ENCODE measurements around the gene FAM161B. TPM values are rescaled to one million over a fixed set of nuclear protein-coding genes. Genes with fewer than 3 reads are reported as not detected.
A peak's percentile ranks its signal among the peaks of the same experiment; 100 is the strongest.
"Not testable (repeated sequence)": the region's sequence is repeated elsewhere in the genome, so short reads cannot be mapped to it uniquely, and the experiment has no call there.

The FAM161B gene
- total RNA-seq, 4 donors from 2014 or later: 1.2 to 3.1 (median 2.2) TPM

DNA sequence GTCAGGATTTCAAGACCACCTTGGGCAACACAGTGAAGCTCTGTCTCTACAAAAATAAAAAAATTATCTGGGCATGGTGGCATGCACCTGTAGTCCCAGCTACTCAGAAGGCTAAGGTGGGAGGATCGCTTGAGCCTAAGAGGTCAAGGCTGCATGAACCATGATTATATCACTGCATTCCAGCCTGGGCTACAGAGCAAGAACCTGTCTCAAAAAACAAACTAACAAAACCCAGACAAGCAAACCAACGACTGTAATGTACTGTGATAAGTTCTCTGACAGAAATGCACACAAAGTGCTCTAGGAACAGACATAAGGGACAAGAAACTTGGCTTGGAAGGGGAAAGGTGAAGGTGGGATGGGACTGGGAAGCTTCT is 46.8 kb upstream of the FAM161B start:
- peak overlapping the region in 1 of 4 donors; percentile 33 for H3K27ac ChIP-seq
- no peaks in the 10 kb centered on the region for H3K9me3 ChIP-seq
- 41 to 57% methylated on average over 2 of the region's 2 CpGs for WGBS, 2 donors
- intact Hi-C loops (cut with DNase I): no loop called here
- DNase-seq: no peak
- H3K4me1 ChIP-seq: no peaks in the 10 kb centered on the region
- H3K4me3 ChIP-seq: no peak overlapping the region
- no peaks in the 10 kb centered on the region for H3K27me3 ChIP-seq
- peaks cover 0 to 56% (median 0%) of the 10 kb centered on the region in 3 donors for H3K36me3 ChIP-seq
- TF ChIP-seq, protein P1, sequence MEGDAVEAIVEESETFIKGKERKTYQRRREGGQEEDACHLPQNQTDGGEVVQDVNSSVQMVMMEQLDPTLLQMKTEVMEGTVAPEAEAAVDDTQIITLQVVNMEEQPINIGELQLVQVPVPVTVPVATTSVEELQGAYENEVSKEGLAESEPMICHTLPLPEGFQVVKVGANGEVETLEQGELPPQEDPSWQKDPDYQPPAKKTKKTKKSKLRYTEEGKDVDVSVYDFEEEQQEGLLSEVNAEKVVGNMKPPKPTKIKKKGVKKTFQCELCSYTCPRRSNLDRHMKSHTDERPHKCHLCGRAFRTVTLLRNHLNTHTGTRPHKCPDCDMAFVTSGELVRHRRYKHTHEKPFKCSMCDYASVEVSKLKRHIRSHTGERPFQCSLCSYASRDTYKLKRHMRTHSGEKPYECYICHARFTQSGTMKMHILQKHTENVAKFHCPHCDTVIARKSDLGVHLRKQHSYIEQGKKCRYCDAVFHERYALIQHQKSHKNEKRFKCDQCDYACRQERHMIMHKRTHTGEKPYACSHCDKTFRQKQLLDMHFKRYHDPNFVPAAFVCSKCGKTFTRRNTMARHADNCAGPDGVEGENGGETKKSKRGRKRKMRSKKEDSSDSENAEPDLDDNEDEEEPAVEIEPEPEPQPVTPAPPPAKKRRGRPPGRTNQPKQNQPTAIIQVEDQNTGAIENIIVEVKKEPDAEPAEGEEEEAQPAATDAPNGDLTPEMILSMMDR (IDR thresholded peaks at IDR 0.05): no peak
- no peak for TF ChIP-seq POLR2A (IDR thresholded peaks at IDR 0.05)

DNA sequence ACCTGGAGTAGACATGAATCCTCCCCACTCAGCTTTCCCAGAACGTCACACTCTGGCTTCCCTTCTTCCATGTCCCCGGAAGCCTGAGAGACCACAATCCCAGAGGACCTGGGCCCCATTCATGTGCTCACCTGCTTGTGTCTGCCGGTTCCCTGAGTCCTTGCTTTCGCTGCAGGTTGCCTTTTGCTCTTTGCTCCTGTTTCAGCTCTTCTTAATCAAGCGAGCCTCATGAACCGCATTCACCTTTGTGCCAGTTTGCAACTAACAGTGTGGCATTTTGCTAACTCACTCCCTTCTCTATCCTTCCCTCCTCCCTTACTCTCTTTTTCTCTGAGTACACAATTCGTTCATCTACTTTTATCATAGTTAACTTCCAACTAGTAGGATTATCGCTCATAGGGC is 46.1 kb upstream of the FAM161B start:
- intact Hi-C loops (cut with DNase I): no loop called here
- Histone ChIP-seq H3K27ac (no peak overlapping the region), H3K36me3 (peaks cover 0 to 53% (median 0%) of the 10 kb centered on the region in 3 donors), H3K4me1 (no peaks in the 10 kb centered on the region), H3K4me3 (no peak overlapping the region), H3K9me3 (no peaks in the 10 kb centered on the region), H3K27me3 (no peaks in the 10 kb centered on the region)
- WGBS, 2 donors: 92 to 95% methylated on average over 8 of the region's 8 CpGs
- TF ChIP-seq POLR2A (IDR thresholded peaks at IDR 0.05): no peak
- TF ChIP-seq, protein P1 (IDR thresholded peaks at IDR 0.05): no peak
- DNase-seq: no peak

DNA sequence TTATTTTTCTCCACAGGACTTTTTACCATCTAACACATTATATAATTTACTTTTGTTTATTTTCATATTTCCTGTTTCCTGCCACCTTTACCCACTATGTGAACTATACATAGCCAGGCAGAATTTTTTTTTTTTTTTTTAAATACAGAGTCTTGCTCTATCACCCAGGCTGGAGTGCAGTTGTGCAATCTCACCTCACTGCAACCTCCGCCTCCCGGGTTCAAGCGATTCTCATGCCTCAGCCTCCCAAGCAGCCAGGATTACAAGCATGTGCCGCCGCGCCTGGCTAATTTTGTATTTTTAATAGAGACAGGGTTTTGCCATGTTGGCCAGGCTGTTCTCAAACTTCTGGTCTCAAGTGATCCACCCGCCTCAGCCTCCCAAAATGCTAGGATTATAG is 45.0 kb upstream of the FAM161B start:
- H3K27ac ChIP-seq; H3K9me3 ChIP-seq; intact Hi-C loops (cut with DNase I); H3K27me3 ChIP-seq; H3K4me1 ChIP-seq; H3K4me3 ChIP-seq; DNase-seq: not testable (repeated sequence)
- peaks cover 0 to 43% (median 0%) of the 10 kb centered on the region in 3 donors for H3K36me3 ChIP-seq
- WGBS, 2 donors: 95 to 97% methylated on average over 7 of the region's 7 CpGs

DNA sequence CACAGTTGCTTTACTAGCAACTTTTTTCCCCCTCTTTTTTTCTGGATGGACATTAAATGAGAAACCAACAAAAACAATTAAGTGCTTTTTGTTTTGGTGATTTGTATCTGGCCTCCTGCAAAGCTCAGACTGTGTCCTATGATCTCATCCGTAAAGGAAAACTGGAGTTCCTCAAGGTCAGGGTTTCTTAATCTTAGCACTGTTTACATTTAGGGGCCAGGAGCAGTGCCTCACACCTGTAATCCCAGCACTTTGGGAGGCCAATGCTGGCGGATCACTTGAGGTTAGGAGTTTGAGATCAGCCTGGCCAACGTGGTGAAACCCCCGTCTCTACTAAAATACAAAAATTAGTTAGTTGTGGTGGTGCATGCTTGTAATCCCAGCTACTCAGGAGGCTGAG is 41.2 kb upstream of the FAM161B start:
- no peak for TF ChIP-seq POLR2A (IDR thresholded peaks at IDR 0.05)
- TF ChIP-seq, protein P1 (IDR thresholded peaks at IDR 0.05): no peak
- H3K27me3 ChIP-seq: no peaks in the 10 kb centered on the region
- no peak for DNase-seq
- H3K36me3 ChIP-seq: peaks cover 0 to 32% (median 0%) of the 10 kb centered on the region in 3 donors
- H3K4me3 ChIP-seq: no peak overlapping the region
- no peak overlapping the region for H3K27ac ChIP-seq
- intact Hi-C loops (cut with DNase I): no loop called here
- peaks cover 0 to 4% (median 0%) of the 10 kb centered on the region in 3 donors for H3K4me1 ChIP-seq
- H3K9me3 ChIP-seq: no peaks in the 10 kb centered on the region
- WGBS, 2 donors: 42 to 55% methylated on average over 2 to 4 of the region's 4 CpGs

DNA sequence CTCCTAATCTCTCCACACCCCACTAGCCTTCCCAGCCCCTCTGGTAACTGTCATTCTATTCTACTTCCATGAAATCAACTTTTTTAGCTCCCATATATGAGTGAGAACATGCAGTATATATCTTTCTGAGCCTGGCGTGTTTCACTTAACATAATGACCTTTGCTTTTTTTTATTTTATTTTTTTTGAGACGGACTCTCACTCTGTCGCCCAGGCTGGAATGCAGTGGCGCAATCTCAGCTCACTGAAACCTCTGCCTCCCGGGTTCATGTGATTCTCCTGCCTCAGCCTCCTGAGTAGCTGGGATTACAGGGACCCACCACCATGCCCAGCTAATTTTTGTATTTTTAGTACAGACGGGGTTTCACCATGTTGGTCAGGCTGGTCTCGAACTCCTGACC is 38.8 kb upstream of the FAM161B start:
- WGBS, 2 donors: 87 to 91% methylated on average over 6 to 7 of the region's 7 CpGs
- H3K4me1 ChIP-seq; DNase-seq; intact Hi-C loops (cut with DNase I); H3K27me3 ChIP-seq; H3K4me3 ChIP-seq; H3K9me3 ChIP-seq: not testable (repeated sequence)
- Histone ChIP-seq H3K27ac (peak overlapping the region in 1 of 4 donors; percentile 14), H3K36me3 (peaks cover 0 to 48% (median 0%) of the 10 kb centered on the region in 3 donors)

DNA sequence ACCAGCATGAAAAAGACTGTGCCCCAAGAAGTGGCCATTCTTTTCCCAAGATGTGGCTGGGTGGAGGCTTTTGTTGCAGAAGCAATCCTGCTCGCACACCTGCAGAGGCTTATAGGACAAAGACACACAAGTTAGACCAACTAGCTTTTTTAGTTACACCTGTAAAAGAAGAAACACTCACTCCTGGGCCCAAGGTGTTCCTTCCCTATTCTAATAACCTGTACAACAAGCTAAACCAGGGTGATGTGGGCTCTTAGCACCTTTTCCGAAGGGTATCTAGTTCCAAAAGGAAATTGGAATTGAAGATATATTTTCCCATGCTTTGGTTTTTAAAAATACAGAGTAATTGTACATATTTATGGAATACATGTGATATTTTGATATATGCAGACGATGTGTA is 38.2 kb upstream of the FAM161B start:
- DNase-seq: no peak
- peak overlapping the region in 1 of 4 donors; percentile 43 for H3K27ac ChIP-seq
- no peak for TF ChIP-seq POLR2A (IDR thresholded peaks at IDR 0.05)
- TF ChIP-seq, protein P1 (IDR thresholded peaks at IDR 0.05): no peak
- peaks cover 0 to 52% (median 0%) of the 10 kb centered on the region in 3 donors for H3K36me3 ChIP-seq
- H3K4me3 ChIP-seq: no peak overlapping the region
- H3K27me3 ChIP-seq: no peaks in the 10 kb centered on the region
- intact Hi-C loops (cut with DNase I): no loop called here
- 89 to 91% methylated on average over 3 of the region's 3 CpGs for WGBS, 2 donors
- peaks cover 0 to 4% (median 0%) of the 10 kb centered on the region in 3 donors for H3K4me1 ChIP-seq
- no peaks in the 10 kb centered on the region for H3K9me3 ChIP-seq

All from esophagus squamous epithelium (tissue), 5 donors.